GM18868 (cell line): ENCODE data around the gene RYR1.
A peak's percentile ranks its signal among the peaks of the same experiment; 100 is the strongest.
"Not testable (repeated sequence)": the region's sequence is repeated elsewhere in the genome, so short reads cannot be mapped to it uniquely, and the experiment has no call there.

Experiments
- ATAC-seq: cut with Tn5 transposase; IDR thresholded peaks from one replicate; pipeline ENCODE4 v1.9.1; 2021; ENCODE audit warnings: mild to moderate bottlenecking, moderate library complexity; ENCODE audit not compliant: unreplicated experiment

Gene RYR1

DNA sequence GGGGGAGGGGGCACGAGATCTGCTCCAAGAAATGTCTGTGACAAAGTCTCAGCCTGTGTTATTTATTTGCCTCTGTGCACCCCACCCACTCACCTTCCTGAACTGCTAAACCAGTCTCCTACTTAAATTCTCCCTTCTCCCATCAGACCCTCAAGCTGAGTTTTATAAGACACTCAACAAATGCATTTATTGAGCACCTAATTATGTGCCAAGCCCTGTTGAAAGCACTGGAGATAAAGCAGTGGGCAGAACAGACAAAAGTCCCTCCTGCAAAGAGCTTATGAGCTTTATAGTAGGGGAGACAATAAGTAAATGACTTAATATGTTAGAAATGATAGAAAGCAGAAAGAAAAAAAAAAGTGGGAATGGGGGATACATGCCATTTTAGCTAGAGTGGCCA lies 34.0 kb upstream of the RYR1 start:
- no peak for ATAC-seq

DNA sequence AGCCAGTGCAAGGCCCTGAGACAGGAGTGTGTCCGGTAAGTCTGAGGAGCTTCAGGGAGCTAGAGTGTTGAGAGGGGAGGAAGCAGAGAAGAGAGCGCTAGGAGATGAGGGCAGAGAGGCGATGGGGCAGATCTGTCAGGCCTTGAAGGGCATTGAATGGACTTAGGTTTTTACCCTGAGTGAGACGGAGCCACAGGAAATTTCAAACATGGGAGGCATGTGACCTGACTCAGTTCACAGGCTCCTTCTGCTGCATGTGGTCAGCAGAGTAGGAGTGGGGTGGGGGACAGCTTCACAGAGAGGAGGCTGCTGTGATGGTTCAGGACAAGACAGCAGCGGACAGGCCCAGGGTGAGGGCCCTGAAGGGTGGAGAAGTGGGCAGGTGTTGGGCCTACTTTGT lies 33.1 kb upstream of the RYR1 start:
- no peak for ATAC-seq

DNA sequence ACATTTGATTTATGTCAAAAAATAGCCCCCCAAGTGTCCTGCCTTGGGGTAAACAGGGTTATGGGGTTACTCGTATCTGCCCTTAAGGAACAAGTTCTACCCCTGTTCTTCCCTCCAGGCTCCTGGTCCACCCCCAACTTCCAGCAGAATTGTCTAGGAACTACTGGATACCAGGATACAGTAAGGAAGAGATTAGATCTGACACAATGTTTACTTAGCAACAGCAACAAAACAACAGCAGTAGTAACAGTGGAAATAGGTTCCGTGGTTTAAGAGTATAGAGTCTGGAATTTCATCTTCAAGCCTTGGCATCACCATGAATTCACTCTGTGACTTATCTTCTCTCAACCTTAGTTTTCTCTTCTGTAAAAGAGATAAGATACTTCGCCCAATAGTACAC lies 32.3 kb upstream of the RYR1 start:
- no peak for ATAC-seq

DNA sequence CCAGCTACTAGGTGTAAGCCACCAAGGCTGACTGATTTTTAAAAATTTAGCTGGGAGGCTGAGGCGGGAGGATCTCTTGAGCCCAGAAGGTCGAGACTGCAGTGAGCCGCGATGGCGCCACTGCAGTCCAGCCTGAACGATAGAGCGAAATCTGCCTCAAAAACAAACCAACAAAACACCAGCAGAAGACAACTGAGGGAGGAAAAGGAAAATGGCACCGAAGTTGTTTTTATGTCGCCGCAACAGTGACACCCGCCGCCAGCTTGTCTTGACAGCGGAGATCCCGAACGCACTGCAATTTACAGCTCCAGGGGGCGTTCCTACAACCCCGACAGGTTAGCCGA lies 30.9 kb upstream of the RYR1 start:
- ATAC-seq: no peak

DNA sequence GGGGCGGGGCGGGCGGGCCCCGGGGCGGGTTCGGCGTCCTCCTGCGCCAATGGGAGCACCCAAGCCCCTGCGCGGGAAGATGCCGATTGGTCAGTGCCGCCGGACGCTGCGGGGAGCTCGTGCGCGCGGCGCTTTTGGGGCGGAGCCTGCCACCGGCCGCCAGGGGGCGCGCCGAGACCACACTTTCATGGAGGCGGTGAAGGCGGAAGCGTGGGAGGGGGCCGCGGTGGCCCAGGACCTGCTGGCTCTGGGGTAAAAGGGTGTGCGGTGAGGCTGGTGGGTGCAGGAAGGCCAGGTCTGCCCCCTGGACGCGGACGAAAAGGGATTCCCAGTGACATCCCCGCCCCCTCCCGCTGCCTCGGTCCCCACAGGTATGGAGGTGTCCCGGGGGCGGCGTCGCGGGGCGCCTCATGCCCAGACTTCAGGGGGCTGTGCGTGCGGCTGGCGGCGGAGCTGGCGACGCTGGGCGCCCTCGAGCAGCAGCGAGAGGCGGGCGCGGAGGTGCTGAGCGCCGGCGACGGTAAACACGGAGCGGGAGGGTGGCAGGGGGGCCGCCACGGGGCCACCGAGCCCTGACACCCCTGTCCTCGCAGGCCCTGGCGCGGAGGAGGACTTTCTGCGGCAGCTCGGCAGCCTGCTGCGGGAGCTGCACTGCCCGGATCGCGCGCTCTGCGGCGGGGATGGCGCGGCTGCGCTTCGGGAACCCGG lies 30.4 kb upstream of the RYR1 start, which contains the start of gene FAM98C:
Gene FAM98C (plus strand): TSS at position 127 of the 708 bp plus-strand sequence. CDS start 61 bp downstream, at position 188.
- peak; percentile 89 for ATAC-seq

DNA sequence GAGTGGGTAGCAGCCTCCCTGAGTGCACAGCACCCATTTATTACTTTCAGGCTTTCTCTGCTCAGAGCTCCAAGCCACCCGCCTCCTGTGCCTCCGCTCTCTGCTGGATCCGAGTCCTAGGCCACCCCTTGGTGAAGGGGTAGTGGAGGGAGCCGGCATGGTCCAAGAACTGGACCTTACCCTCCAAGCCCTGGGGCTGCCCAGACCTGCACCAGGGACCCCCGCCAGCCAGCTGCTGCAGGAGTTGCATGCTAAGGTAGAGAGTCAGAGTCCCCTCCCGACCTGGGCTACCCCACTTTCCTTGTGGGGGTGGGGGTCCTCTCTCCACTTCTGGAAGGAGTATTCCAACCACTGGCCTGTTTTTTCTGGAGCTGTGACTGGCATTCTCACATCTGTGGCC lies 28.6 kb upstream of the RYR1 start:
- no peak for ATAC-seq

DNA sequence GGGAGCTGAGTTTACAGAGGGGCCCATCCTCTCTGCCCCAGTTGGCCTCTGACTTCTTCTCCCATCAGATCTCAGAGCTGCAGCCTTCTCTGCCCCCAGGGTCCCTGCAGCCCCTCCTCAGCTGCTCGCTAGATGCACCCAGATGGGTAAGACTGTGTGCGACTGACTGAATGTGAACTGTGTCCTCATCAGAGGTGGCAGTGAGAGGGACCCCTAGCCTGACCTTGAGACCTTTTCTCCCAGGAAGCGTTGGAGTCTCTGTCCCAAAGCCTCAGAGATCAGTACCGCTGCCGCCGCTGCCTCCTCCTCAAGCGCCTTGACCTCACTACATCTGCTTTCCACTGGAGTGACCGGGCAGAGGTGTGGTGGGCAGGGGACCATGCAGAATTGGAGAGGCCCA lies 28.2 kb upstream of the RYR1 start:
- no peak for ATAC-seq

DNA sequence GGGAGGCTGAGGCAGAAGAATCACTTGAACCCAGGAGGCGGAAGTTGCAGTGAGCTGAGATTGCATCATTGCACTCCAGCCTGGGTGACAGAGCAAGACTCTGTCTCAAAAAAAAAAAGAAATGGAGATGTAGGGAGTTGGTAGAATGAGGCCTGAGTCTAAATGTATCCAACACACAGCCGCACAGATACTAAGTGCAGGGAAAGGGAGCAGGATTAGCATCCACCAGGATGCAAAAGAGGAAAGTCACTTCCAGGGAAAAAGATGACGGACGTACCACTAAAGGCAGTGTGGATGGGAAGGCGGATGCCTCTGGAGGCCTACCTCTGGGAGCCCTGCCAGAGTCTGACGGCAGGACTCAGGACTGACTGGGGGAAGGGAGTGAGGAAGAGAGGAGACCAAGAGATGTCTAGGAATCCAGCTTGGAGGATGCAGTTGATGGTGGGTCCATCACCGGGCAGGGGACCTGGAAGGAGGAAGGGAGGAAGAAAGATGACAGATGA lies 23.8 kb upstream of the RYR1 start:
- ATAC-seq: no peak

DNA sequence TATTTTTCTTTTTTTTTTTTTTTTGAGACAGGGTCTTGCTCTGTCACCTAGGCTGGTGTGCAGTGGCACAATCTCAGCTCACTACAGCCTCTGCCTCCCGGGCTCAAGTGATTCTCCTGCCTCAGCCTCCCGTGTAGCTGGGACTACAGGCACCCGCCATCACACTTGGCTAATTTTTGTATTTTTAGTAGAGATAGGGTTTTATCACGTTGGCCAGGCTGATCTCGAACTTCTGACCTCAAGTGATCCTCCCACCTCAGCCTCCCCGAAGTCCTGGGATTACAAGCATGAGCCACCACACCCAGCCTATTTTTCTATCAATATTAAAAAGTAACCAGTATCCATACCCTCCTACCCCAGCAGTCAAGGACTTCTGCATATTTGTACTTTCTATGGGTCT lies 23.1 kb upstream of the RYR1 start:
- not testable (repeated sequence) for ATAC-seq

DNA sequence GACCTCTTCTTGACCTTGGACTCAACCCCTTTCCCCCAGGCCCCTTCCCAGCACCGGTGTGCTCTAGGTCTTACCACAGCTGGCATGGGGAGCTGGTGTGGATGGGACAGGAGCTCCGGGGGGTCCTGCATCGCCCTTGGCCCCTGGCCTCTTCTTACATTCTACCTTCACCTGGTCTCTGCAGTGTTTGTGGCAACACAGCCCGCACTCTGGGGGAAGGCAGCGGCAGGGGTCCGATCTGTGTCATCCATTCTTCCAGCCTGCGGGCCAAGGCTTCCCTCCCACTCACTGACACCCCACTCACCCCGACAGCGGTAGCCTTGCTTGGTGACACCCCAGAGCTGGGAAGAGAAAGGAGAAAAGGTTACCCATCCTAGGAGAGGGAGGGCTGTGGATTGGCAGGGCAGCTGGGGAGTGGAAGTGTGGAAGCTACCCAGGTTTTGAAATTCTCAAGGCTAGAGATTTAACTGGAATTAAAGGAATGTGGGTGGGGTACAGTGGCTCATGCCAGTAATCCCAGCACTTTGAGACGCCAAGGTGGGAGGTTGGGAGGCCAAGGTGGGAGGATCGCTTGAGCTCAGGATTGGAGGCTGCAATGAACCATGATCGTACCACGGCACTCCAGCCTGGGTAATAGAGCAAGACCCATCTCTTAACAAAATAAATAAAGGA lies 22.3 kb upstream of the RYR1 start:
- ATAC-seq: no peak

DNA sequence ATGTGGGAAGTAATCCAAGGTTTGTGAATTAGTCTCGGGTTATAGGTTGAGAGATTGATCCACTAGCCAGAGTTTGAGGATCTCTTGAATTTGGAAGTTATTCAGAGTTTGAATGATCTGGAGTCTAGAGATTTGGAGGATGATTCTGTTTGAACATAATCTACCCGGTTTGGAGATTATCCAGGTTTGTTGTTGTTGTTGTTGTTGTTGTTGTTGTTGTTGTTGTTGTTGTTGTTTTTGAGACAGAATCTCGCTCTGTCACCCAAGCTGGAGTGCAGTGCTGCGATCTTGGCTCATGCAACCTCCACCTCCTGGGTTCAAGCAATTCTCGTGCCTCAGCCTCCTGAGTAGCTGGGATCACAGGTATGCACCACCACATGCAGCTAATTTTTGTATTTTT lies 21.6 kb upstream of the RYR1 start:
- not testable (repeated sequence) for ATAC-seq

DNA sequence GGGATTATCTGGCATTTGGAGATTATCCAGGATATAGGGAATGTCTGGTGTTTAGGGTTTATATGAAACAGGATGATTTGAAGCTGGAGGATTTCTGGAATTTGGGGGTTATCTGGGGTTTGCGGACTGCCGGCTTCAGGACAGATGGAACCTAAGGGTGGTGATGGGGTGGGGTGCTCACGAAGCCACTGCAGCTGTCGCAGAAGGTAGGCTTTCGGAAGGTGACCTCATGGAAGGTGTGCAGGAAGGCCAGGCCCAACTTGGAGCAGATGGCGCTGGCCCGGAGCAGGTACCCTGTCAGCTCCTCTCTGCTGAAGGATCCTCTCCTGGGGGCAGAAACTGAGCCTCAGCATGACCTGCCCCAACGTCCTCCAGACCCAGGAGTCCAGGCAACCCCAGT lies 21.0 kb upstream of the RYR1 start:
- no peak for ATAC-seq

DNA sequence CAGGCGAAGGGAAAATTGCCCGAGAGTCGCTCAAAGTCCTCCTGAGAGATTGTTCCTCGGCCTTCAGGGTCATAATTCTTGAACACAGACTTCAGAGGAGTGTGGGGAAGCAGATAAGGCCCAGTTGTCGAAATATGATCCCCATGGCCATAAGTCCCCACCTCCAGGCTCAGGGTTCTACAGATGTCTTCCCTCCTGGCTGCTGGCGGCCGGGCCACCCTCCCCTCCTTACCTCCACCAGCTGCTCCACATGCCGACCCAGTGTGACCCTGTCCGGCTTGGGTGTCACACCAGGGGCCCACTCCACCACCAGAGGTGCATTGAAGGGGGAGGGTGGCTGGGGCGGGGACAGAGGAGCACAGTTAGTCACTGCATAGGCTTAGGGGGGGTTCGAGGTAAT lies 20.5 kb upstream of the RYR1 start:
- no peak for ATAC-seq

DNA sequence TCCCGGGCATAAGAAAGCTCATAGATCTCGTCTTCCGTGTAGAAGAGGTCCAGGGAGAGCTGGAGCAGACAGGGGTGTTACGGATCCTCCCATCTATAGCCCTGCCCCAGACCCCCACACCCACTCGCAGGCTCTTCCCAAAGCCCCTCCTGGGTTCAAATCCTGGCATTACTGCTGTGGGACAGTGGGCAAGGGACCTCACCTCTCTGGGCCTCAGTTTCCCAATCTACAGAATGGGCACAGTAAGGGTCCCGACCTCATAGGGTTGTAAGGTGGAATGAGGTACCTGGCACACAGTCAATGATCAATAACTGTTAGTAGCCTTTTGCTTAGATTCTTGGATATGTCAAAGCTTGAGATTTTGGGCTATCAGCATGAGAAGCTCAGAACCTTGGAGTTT lies 20.1 kb upstream of the RYR1 start:
- ATAC-seq: no peak

DNA sequence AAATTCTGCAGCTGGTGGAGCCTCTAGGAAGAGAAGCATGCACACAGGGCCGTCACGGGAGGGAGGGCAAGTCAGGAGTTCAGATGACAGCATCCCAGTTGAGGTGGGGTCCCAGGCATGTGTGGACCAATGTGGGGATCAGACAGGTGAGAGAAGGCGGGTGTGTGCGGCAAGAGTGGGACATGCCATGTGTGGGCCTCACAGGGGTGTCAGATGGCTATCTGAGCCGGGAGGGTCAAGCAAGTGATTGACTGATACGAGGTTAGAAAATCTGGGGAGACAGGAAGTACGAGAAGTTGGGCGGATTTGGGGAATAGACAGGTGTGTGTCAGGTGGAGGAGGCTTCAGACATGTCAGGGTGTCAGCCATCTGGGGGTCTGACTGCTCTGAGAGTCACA lies 16.3 kb upstream of the RYR1 start:
- no peak for ATAC-seq

DNA sequence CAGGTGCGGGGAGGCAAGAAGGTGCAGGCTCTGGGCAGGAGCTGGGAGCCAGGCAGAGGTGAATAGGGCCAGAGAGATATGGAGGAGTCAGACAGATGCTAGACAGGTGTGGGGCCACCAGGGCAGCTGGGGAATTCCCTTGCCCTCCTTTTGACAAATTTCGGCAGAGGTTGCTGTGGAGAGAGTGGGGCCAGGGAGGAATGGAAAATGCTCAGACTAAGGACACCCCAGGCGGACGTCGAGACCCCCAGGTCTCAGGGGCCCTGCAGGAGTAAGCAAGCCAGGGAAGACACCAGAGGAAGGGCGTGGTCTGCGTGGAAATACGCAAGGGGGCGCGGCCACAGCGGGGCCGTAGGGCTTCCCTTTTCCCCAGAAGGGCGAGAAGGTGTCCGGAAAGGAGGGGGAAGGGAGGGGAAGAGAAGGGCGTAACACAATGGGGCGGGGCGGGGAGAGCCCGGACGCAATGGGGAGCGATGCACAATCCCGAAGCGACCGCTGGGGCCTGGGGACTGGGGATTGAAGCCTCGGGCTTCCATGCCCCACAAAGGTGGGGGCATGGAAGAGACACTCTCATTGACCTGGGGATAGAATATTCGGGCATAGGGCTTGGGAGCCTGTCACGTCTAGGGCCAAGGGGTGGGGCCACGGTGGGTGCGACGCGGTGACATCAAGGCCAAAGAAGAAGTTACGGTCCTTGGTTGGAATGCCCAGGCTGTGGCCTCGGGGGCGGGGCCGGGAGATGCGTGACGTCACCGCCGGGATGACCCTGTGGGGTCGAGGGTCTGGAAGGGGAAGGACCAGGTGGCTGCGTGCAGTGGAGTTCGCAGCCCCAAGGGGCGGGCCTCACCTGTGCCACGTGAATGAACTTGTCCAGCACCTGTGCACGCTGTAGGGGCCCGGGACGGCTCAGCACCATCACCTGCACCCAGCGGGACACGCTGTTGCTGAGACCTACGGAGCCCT lies 15.7 kb upstream of the RYR1 start:
- no peak for ATAC-seq

DNA sequence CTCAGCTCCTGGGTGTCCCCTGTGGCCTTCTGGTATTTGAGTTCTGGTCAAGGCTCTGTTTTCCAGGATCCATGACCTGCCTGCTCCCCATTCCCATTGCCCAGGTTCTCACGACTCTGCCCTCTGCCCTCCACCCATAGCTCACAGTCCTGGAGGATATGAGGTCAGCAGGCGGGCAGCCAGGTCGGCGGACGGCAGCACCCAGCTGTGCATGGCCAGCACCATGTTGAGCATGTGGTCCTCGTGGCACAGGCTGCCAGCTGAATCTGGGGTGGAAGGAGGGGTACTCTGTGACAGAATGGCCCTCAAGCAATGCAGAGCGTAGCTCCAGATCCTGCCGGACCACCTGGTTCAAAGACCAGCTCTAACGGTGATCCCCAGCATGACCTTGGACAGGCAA lies 12.6 kb upstream of the RYR1 start:
- no peak for ATAC-seq

DNA sequence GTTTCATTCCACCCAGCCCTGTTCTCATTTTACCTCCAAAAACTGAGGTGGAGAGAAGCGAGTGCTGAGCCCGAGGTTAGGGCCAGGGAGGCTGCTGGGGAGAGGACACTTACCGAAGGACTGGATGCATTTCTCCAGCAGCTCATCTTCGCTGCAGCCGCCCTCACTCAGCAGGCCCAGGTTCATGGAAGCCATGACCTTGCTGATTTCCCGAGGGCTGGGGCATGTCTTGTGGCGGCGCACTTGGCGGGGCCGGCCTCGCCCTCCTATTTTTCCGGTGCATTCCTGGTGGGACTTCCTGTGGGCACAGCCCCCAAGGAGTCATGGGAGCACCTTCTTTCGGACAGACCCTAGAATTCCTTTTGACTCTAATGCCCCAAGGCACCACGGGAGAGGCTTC lies 11.6 kb upstream of the RYR1 start:
- no peak for ATAC-seq

DNA sequence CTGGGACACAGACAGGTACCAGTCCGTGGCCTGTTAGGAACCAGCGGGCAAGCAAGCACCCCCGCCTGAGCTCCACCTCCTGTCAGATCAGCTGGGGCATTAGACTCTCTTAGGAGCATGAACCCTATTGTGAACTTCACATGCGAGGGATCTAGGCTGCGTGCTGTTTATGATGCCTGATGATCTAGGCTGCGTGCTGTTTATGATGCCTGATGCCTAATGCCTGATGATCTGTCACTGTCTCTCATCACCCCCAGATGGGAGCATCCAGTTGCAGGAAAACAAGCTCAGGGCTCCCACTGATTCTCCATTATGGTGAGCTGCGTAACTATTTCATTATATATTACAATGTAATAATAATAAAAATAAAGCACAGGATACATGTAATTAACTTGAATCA lies 11.1 kb upstream of the RYR1 start:
- ATAC-seq: no peak

DNA sequence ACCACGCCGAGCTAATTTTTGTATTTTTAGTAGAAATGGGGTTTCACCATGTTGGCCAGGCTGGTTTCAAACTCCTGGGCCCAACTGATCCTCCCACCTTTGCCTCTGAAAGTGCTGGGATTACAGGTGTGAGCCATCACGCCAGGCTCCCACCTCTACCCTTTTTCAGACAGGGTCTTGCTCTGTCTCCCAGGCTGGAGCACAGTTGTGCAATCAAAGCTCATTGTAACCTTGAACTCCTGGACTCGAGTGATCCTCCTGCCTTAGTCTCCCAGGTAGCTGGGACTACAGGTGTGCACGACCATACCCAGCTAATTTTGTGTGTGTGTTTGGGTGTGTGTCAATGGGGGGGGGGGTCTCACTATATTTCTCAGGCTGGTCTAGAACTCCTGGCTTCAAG lies 9.2 kb upstream of the RYR1 start:
- ATAC-seq: no peak

DNA sequence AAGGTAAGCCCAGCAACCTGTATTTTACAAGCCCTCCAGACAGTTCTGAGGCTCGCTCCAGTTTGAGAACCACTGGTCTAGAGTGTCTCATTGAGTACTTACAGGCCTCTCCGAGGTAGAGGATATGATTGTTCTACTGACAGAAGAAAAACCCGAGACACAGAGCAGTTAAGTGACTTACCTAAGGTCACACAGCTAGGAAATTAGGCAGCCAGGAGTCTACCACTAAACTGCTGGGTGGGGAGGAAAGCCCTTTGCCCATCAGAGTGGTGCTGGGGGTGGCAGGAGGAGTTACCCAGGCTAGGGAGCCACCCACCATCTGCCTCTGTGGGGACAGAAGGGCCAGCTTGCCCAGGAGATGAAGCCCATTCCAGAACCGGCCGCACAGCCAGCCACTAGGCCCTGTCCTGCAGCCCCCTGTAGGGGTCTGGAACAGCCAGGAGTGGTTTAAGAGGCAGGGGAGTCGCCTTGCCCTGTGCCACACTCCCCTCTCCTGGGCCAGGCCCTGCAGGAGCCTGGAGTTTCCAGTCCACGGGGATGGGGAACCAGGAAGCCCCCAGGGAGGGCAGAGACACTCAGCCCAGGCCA lies 8.2 kb upstream of the RYR1 start:
- ATAC-seq: no peak
